Activated T-cell treated with anti-CD3 and anti-CD28 coated beads, Interleukin-2, amount 50 U/mL, for 4 hours (primary cell): ENCODE results near the gene TOPBP1. TPM values are rescaled to one million over a fixed set of nuclear protein-coding genes. Genes with fewer than 3 reads are reported as not detected.
A peak's percentile ranks its signal among the peaks of the same experiment; 100 is the strongest.
"Not testable (repeated sequence)": the region's sequence is repeated elsewhere in the genome, so short reads cannot be mapped to it uniquely, and the experiment has no call there.

Source experiments
- ATAC-seq, 2 donors: fragments of 200-7000 bp; cut with Tn5 transposase; one replicate each; pipeline ENCODE4 v1.10.0; 2021
- DNase-seq: peaks from one replicate; pipeline ENCODE4 v3.0.0-alpha.2; 2020
- H3K27me3 Mint-ChIP-seq: one replicate; pipeline ENCODE4 v1.8.0; 2021; ENCODE audit warnings: low read depth, mixed read lengths
- H3K36me3 Mint-ChIP-seq: one replicate; pipeline ENCODE4 v1.8.0; 2022; ENCODE audit warnings: mixed read lengths; ENCODE audit not compliant: insufficient read depth
- H3K4me1 Mint-ChIP-seq: one replicate; pipeline ENCODE4 v1.8.0; 2021; ENCODE audit warnings: low read depth, mixed read lengths
- H3K4me3 Mint-ChIP-seq: one replicate; pipeline ENCODE4 v1.8.0; 2021; ENCODE audit warnings: mild to moderate bottlenecking, moderate library complexity, mixed read lengths
- H3K9me3 Mint-ChIP-seq: one replicate; pipeline ENCODE4 v1.8.0; 2021; ENCODE audit warnings: mixed read lengths
- total RNA-seq, 3 donors: library from RNA; stranded (reverse); gene quantifications; one replicate each; pipeline ENCODE4 v1.2.1, GENCODE V29; 2021

The TOPBP1 gene
- total RNA-seq, 3 donors from 2014 or later: 61.0 to 65.9 (median 61.5) TPM

GRCh38 chr3:133692759-133693158 lies 31.0 kb upstream of the TOPBP1 start:
- H3K9me3 Mint-ChIP-seq: no peaks in the 10 kb centered on the region
- no peak for DNase-seq
- H3K27me3 Mint-ChIP-seq: no peaks in the 10 kb centered on the region
- no peaks in the 10 kb centered on the region for H3K36me3 Mint-ChIP-seq
- no peak overlapping the region for H3K4me3 Mint-ChIP-seq
- no peaks in the 10 kb centered on the region for H3K4me1 Mint-ChIP-seq
- ATAC-seq: no peak

GRCh38 chr3:133691273-133692107 lies 29.7 kb upstream of the TOPBP1 start:
- ATAC-seq: no peak
- no peak overlapping the region for H3K4me3 Mint-ChIP-seq
- DNase-seq: no peak
- no peaks in the 10 kb centered on the region for H3K9me3 Mint-ChIP-seq
- peaks cover 4% of the 10 kb centered on the region for H3K27me3 Mint-ChIP-seq
- H3K36me3 Mint-ChIP-seq: no peaks in the 10 kb centered on the region
- no peaks in the 10 kb centered on the region for H3K4me1 Mint-ChIP-seq

GRCh38 chr3:133677993-133678392 lies 16.3 kb upstream of the TOPBP1 start:
- DNase-seq, H3K9me3 Mint-ChIP-seq, H3K4me3 Mint-ChIP-seq, H3K4me1 Mint-ChIP-seq, ATAC-seq, H3K36me3 Mint-ChIP-seq: not testable (repeated sequence)
- H3K27me3 Mint-ChIP-seq: peaks cover 70% of the 10 kb centered on the region

- H3K9me3 Mint-ChIP-seq: no peaks in the 10 kb centered on the region
- no peak overlapping the region for H3K4me3 Mint-ChIP-seq
- H3K27me3 Mint-ChIP-seq: peaks cover 65% of the 10 kb centered on the region
- DNase-seq: no peak
- peaks cover 4% of the 10 kb centered on the region for H3K4me1 Mint-ChIP-seq
- no peaks in the 10 kb centered on the region for H3K36me3 Mint-ChIP-seq
- ATAC-seq: no peak
Observed at GRCh38 chr3:133676336-133677118, 14.8 kb upstream of the TOPBP1 start.

- no peak for ATAC-seq
- H3K36me3 Mint-ChIP-seq: no peaks in the 10 kb centered on the region
- no peak for DNase-seq
- H3K9me3 Mint-ChIP-seq: no peaks in the 10 kb centered on the region
- peaks cover 63% of the 10 kb centered on the region for H3K27me3 Mint-ChIP-seq
- H3K4me1 Mint-ChIP-seq: peaks cover 4% of the 10 kb centered on the region
- H3K4me3 Mint-ChIP-seq: no peak overlapping the region
Observed at GRCh38 chr3:133675631-133676335, 14.0 kb upstream of the TOPBP1 start.

GRCh38 chr3:133674290-133674919 lies 12.7 kb upstream of the TOPBP1 start:
- peaks cover 58% of the 10 kb centered on the region for H3K27me3 Mint-ChIP-seq

GRCh38 chr3:133673746-133674145 lies 12.0 kb upstream of the TOPBP1 start:
- Mint-ChIP-seq H3K4me1 (peaks cover 4% of the 10 kb centered on the region), H3K27me3 (peaks cover 55% of the 10 kb centered on the region), H3K36me3 (no peaks in the 10 kb centered on the region), H3K4me3 (no peak overlapping the region), H3K9me3 (no peaks in the 10 kb centered on the region)
- no peak for ATAC-seq
- no peak for DNase-seq

More at GRCh38 chr3:133674290-133674919, 12.7 kb upstream of the TOPBP1 start:
- Mint-ChIP-seq H3K9me3 (no peaks in the 10 kb centered on the region), H3K4me3 (peak overlapping the region; percentile 31), H3K4me1 (peaks cover 4% of the 10 kb centered on the region), H3K36me3 (no peaks in the 10 kb centered on the region)
- ATAC-seq (peak; percentile 41 to 55), DNase-seq (no peak)

- Mint-ChIP-seq H3K27me3 (peaks cover 49% of the 10 kb centered on the region), H3K4me1 (peaks cover 4% of the 10 kb centered on the region), H3K4me3 (no peak overlapping the region), H3K36me3 (no peaks in the 10 kb centered on the region), H3K9me3 (no peaks in the 10 kb centered on the region)
- ATAC-seq (no peak), DNase-seq (no peak)
Observed at GRCh38 chr3:133672461-133672860, 10.7 kb upstream of the TOPBP1 start.

GRCh38 chr3:133670525-133670995 lies 8.8 kb upstream of the TOPBP1 start:
- no peak overlapping the region for H3K4me3 Mint-ChIP-seq
- no peaks in the 10 kb centered on the region for H3K36me3 Mint-ChIP-seq
- peaks cover 35% of the 10 kb centered on the region for H3K27me3 Mint-ChIP-seq
- H3K9me3 Mint-ChIP-seq: no peaks in the 10 kb centered on the region
- no peak for ATAC-seq
- peaks cover 4% of the 10 kb centered on the region for H3K4me1 Mint-ChIP-seq
- DNase-seq: no peak

GRCh38 chr3:133669949-133670524 lies 8.3 kb upstream of the TOPBP1 start:
- H3K9me3 Mint-ChIP-seq: no peaks in the 10 kb centered on the region
- peaks cover 32% of the 10 kb centered on the region for H3K27me3 Mint-ChIP-seq
- ATAC-seq (no peak), DNase-seq (no peak)
- H3K36me3 Mint-ChIP-seq: no peaks in the 10 kb centered on the region
- peaks cover 4% of the 10 kb centered on the region for H3K4me1 Mint-ChIP-seq
- H3K4me3 Mint-ChIP-seq: no peak overlapping the region

GRCh38 chr3:133667118-133667517 lies 5.4 kb upstream of the TOPBP1 start:
- Mint-ChIP-seq H3K27me3 (peaks cover 8% of the 10 kb centered on the region), H3K9me3 (no peaks in the 10 kb centered on the region), H3K4me1 (peaks cover 15% of the 10 kb centered on the region), H3K36me3 (peaks cover 3% of the 10 kb centered on the region), H3K4me3 (no peak overlapping the region)
- DNase-seq (no peak), ATAC-seq (no peak)

- not testable (repeated sequence) for DNase-seq, H3K27me3 Mint-ChIP-seq, H3K4me3 Mint-ChIP-seq, H3K36me3 Mint-ChIP-seq, ATAC-seq, H3K9me3 Mint-ChIP-seq
- peaks cover 25% of the 10 kb centered on the region for H3K4me1 Mint-ChIP-seq
Observed at GRCh38 chr3:133665188-133665587, 3.4 kb upstream of the TOPBP1 start.

GRCh38 chr3:133663569-133664313 lies 2.0 kb upstream of the TOPBP1 start:
- Mint-ChIP-seq H3K4me1 (peaks cover 37% of the 10 kb centered on the region), H3K36me3 (peaks cover 17% of the 10 kb centered on the region), H3K4me3 (peak overlapping the region; percentile 74), H3K27me3 (no peaks in the 10 kb centered on the region), H3K9me3 (no peaks in the 10 kb centered on the region)
- DNase-seq (no peak), ATAC-seq (peak; percentile 43 to 44)
